Measurements from ENCODE around the gene MMS19. TPM values are rescaled to one million over a fixed set of nuclear protein-coding genes. Genes with fewer than 3 reads are reported as not detected.

The MMS19 gene
- total RNA-seq, 4 donors from 2014 or later = 56.1 to 70.0 (median 65.0) TPM

GRCh38 chr10:97442277-97442676 lies 55.9 kb downstream of the MMS19 start:
- intact Hi-C loops (cut with DNase I; ENCODE audit: low total_unique reads) = no loop called here
- H3K36me3 ChIP-seq = peaks cover 0 to 47% of the 10 kb centered on the region in 2 donors

GRCh38 chr10:97435211-97435610 lies 63.0 kb downstream of the MMS19 start:
- Histone ChIP-seq H3K4me3 (no peak overlapping the region), H3K27ac (no peak overlapping the region), H3K27me3 (no peaks in the 10 kb centered on the region), H3K36me3 (peaks cover 0 to 87% of the 10 kb centered on the region in 2 donors), H3K4me1 (no peaks in the 10 kb centered on the region), H3K9me3 (no peaks in the 10 kb centered on the region)
- ATAC-seq (no peak), DNase-seq (no peak)
- intact Hi-C loops (cut with DNase I; ENCODE audit: low total_unique reads) (no loop called here), in situ Hi-C loops (cut with MboI; ENCODE audit: low sequenced_read_pairs in 4 of 4) (no loop called here)
- TF ChIP-seq CTCF (IDR thresholded peaks at IDR 0.05 in 4 of 5, conservative IDR thresholded peaks at IDR 0.05 in 1 of 5) (no peak), POLR2A (IDR thresholded peaks at IDR 0.05) (no peak)

More at GRCh38 chr10:97442277-97442676, 55.9 kb downstream of the MMS19 start:
- H3K9me3 ChIP-seq = no peaks in the 10 kb centered on the region
- H3K4me3 ChIP-seq = no peak overlapping the region
- H3K27me3 ChIP-seq = no peaks in the 10 kb centered on the region
- H3K4me1 ChIP-seq = peaks cover 15 to 19% of the 10 kb centered on the region in 2 donors
- no peak overlapping the region for H3K27ac ChIP-seq
- DNase-seq (no peak), ATAC-seq (no peak)
- TF ChIP-seq POLR2A (IDR thresholded peaks at IDR 0.05) (no peak), CTCF (IDR thresholded peaks at IDR 0.05 in 4 of 5, conservative IDR thresholded peaks at IDR 0.05 in 1 of 5) (no peak)
- in situ Hi-C loops (cut with MboI; ENCODE audit: low sequenced_read_pairs in 4 of 4) = no loop called here

- intact Hi-C loops (cut with DNase I; ENCODE audit: low total_unique reads) (no loop called here), in situ Hi-C loops (cut with MboI; ENCODE audit: low sequenced_read_pairs in 4 of 4) (no loop called here)
- no peaks in the 10 kb centered on the region for H3K9me3 ChIP-seq
- no peaks in the 10 kb centered on the region for H3K4me1 ChIP-seq
- H3K27me3 ChIP-seq = no peaks in the 10 kb centered on the region
- H3K4me3 ChIP-seq = no peak overlapping the region
- H3K36me3 ChIP-seq = peaks cover 0 to 84% of the 10 kb centered on the region in 2 donors
- ATAC-seq (no peak), DNase-seq (no peak)
- no peak for TF ChIP-seq POLR2A (IDR thresholded peaks at IDR 0.05)
- no peak for TF ChIP-seq CTCF (IDR thresholded peaks at IDR 0.05 in 4 of 5, conservative IDR thresholded peaks at IDR 0.05 in 1 of 5)
- no peak overlapping the region for H3K27ac ChIP-seq
These were observed 63.7 kb downstream of the MMS19 start for GRCh38 chr10:97434557-97434956.

- H3K4me3 ChIP-seq = no peak overlapping the region
- no peaks in the 10 kb centered on the region for H3K9me3 ChIP-seq
- in situ Hi-C loops (cut with MboI; ENCODE audit: low sequenced_read_pairs in 4 of 4) = no loop called here
- H3K36me3 ChIP-seq = peaks cover 0 to 79% of the 10 kb centered on the region in 2 donors
- H3K27me3 ChIP-seq = no peaks in the 10 kb centered on the region
- TF ChIP-seq POLR2A (IDR thresholded peaks at IDR 0.05) = no peak
- no peak for TF ChIP-seq CTCF (IDR thresholded peaks at IDR 0.05 in 4 of 5, conservative IDR thresholded peaks at IDR 0.05 in 1 of 5)
- no peak overlapping the region for H3K27ac ChIP-seq
- DNase-seq = no peak
- no peaks in the 10 kb centered on the region for H3K4me1 ChIP-seq
- ATAC-seq = no peak
- intact Hi-C loops (cut with DNase I; ENCODE audit: low total_unique reads) = no loop called here
These were observed 64.2 kb downstream of the MMS19 start for GRCh38 chr10:97434055-97434454.

GRCh38 chr10:97428572-97428981 lies 69.6 kb downstream of the MMS19 start:
- H3K27ac ChIP-seq = peak overlapping the region; percentile 13 to 88 (median 50)
- in situ Hi-C loops (cut with MboI; ENCODE audit: low sequenced_read_pairs in 4 of 4) (no loop called here), intact Hi-C loops (cut with DNase I; ENCODE audit: low total_unique reads) (loop anchor here (10.0 kb wide), 1 partner anchor 206 kb away; the partner anchor contains the start of gene MORN4)
- peaks cover 18 to 20% of the 10 kb centered on the region in 2 donors for H3K4me1 ChIP-seq
- H3K36me3 ChIP-seq = peaks cover 0 to 34% of the 10 kb centered on the region in 2 donors
- TF ChIP-seq POLR2A (IDR thresholded peaks at IDR 0.05) (no peak), CTCF (IDR thresholded peaks at IDR 0.05 in 4 of 5, conservative IDR thresholded peaks at IDR 0.05 in 1 of 5) (no peak)
- no peaks in the 10 kb centered on the region for H3K9me3 ChIP-seq
- H3K4me3 ChIP-seq = no peak overlapping the region
- DNase-seq (no peak), ATAC-seq (no peak)
- no peaks in the 10 kb centered on the region for H3K27me3 ChIP-seq
